Measurements from ENCODE around the gene RNASEH2B.

- TF ChIP-seq CTCF (IDR thresholded peaks at IDR 0.05) (no peak), ZFX (IDR thresholded peaks at IDR 0.05; ENCODE audit: borderline replicate concordance) (no peak)
Measured at GRCh38 chr13:50907781-50908180, 1.8 kb upstream of the RNASEH2B start.
